ENCODE results near the gene MSH2. TPM values are rescaled to one million over a fixed set of nuclear protein-coding genes. Genes with fewer than 3 reads are reported as not detected.

The MSH2 gene
- total and polyA plus RNA-seq, 2 of the 13 experiments (the other 11 are each of a cell fraction or from before 2014, with no cell fraction given) = 19.9 to 76.3 TPM

GRCh38 chr2:47360927-47361326 lies 42.0 kb upstream of the MSH2 start (continued):
- TF ChIP-seq HNF4G (IDR thresholded peaks at IDR 0.05; ENCODE audit: borderline replicate concordance, low read depth, low read length) = peak; percentile 75; the same call in 1 of the 2 replicates
- no peak for TF ChIP-seq HNF4G (CRISPR knock-in tag; IDR thresholded peaks at IDR 0.05; ENCODE audit: borderline replicate concordance, low read depth)
- TF ChIP-seq, protein P1, sequence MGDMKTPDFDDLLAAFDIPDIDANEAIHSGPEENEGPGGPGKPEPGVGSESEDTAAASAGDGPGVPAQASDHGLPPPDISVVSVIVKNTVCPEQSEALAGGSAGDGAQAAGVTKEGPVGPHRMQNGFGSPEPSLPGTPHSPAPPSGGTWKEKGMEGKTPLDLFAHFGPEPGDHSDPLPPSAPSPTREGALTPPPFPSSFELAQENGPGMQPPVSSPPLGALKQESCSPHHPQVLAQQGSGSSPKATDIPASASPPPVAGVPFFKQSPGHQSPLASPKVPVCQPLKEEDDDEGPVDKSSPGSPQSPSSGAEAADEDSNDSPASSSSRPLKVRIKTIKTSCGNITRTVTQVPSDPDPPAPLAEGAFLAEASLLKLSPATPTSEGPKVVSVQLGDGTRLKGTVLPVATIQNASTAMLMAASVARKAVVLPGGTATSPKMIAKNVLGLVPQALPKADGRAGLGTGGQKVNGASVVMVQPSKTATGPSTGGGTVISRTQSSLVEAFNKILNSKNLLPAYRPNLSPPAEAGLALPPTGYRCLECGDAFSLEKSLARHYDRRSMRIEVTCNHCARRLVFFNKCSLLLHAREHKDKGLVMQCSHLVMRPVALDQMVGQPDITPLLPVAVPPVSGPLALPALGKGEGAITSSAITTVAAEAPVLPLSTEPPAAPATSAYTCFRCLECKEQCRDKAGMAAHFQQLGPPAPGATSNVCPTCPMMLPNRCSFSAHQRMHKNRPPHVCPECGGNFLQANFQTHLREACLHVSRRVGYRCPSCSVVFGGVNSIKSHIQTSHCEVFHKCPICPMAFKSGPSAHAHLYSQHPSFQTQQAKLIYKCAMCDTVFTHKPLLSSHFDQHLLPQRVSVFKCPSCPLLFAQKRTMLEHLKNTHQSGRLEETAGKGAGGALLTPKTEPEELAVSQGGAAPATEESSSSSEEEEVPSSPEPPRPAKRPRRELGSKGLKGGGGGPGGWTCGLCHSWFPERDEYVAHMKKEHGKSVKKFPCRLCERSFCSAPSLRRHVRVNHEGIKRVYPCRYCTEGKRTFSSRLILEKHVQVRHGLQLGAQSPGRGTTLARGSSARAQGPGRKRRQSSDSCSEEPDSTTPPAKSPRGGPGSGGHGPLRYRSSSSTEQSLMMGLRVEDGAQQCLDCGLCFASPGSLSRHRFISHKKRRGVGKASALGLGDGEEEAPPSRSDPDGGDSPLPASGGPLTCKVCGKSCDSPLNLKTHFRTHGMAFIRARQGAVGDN (CRISPR knock-in tag; IDR thresholded peaks at IDR 0.05) = no peak
- TF ChIP-seq ARID2 (CRISPR knock-in tag; IDR thresholded peaks at IDR 0.05; ENCODE audit: borderline replicate concordance) = no peak
- no peak for TF ChIP-seq SP2 (CRISPR knock-in tag; IDR thresholded peaks at IDR 0.05)
- 0 out of 2 replicates have a peak, but pooled peaks have one; percentile 22 for TF ChIP-seq ZNF557 (CRISPR knock-in tag; IDR thresholded peaks at IDR 0.05)
- no peak for TF ChIP-seq ZNF746 (CRISPR knock-in tag; IDR thresholded peaks at IDR 0.05)
- TF ChIP-seq, protein P2, sequence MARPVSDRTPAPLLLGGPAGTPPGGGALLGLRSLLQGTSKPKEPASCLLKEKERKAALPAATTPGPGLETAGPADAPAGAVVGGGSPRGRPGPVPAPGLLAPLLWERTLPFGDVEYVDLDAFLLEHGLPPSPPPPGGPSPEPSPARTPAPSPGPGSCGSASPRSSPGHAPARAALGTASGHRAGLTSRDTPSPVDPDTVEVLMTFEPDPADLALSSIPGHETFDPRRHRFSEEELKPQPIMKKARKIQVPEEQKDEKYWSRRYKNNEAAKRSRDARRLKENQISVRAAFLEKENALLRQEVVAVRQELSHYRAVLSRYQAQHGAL (CRISPR knock-in tag; IDR thresholded peaks at IDR 0.05; ENCODE audit: not compliant biosample characterization) = peak; percentile 30
- no peak for TF ChIP-seq ZEB1 (IDR thresholded peaks at IDR 0.05; ENCODE audit: insufficient replicate concordance, low read depth)
- TF ChIP-seq YEATS4 (CRISPR knock-in tag; IDR thresholded peaks at IDR 0.05; ENCODE audit: borderline replicate concordance) = 0 out of 2 replicates have a peak, but pooled peaks have one; percentile 25
- peak; percentile 66; the same call in 1 of the 2 replicates for TF ChIP-seq FOSL1 (CRISPR knock-in tag; IDR thresholded peaks at IDR 0.05; ENCODE audit: borderline replicate concordance)
- TF ChIP-seq ZSCAN31 (CRISPR knock-in tag; IDR thresholded peaks at IDR 0.05; ENCODE audit: low read depth) = no peak
- no peak for TF ChIP-seq KAT7 (CRISPR knock-in tag; IDR thresholded peaks at IDR 0.05; ENCODE audit: borderline replicate concordance)
- no peak for TF ChIP-seq ZNF646 (CRISPR knock-in tag; IDR thresholded peaks at IDR 0.05)
- TF ChIP-seq ZNF354B (CRISPR knock-in tag; IDR thresholded peaks at IDR 0.05) = no peak
- no peak for TF ChIP-seq ZZZ3 (CRISPR knock-in tag; IDR thresholded peaks at IDR 0.05; ENCODE audit: borderline replicate concordance)
- no peak for TF ChIP-seq NFATC3 (CRISPR knock-in tag; IDR thresholded peaks at IDR 0.05)
- no peak for TF ChIP-seq SOX5 (CRISPR knock-in tag; IDR thresholded peaks at IDR 0.05; ENCODE audit: borderline replicate concordance)
- TF ChIP-seq MAZ (IDR thresholded peaks at IDR 0.05; ENCODE audit: borderline replicate concordance, low read depth, low read length) = no peak
- no peak for TF ChIP-seq MAZ (CRISPR knock-in tag; IDR thresholded peaks at IDR 0.05; ENCODE audit: low read depth)
